Measurements from ENCODE around the gene APBA3.

DNA sequence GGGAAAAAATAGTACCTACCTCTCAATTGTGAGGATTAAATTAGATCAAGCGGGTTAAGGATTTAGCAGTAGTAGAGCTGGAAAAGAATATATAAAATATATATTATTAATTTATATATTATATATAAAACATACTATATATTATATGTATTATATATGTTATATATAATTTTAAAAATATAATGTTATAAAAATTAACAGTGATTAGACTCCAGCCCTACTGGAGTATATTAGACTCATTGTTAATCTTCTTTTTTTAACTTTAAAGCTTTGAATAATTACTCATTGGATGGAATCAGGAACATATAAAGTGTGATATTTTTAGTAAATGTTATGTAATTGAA lies 610 bp upstream of the APBA3 start:
- TF ChIP-seq, protein P1, sequence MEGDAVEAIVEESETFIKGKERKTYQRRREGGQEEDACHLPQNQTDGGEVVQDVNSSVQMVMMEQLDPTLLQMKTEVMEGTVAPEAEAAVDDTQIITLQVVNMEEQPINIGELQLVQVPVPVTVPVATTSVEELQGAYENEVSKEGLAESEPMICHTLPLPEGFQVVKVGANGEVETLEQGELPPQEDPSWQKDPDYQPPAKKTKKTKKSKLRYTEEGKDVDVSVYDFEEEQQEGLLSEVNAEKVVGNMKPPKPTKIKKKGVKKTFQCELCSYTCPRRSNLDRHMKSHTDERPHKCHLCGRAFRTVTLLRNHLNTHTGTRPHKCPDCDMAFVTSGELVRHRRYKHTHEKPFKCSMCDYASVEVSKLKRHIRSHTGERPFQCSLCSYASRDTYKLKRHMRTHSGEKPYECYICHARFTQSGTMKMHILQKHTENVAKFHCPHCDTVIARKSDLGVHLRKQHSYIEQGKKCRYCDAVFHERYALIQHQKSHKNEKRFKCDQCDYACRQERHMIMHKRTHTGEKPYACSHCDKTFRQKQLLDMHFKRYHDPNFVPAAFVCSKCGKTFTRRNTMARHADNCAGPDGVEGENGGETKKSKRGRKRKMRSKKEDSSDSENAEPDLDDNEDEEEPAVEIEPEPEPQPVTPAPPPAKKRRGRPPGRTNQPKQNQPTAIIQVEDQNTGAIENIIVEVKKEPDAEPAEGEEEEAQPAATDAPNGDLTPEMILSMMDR (optimal IDR thresholded peaks at IDR 0.05 in 1 of 3, IDR thresholded peaks at IDR 0.05 in 1 of 3, conservative IDR thresholded peaks at IDR 0.05 in 1 of 3; ENCODE audit: extremely low read depth in 1 of 3, insufficient read depth in 2 of 3, low read length in 3 of 3), result no peak
- no peak for TF ChIP-seq EZH2 (IDR thresholded peaks at IDR 0.05; ENCODE audit: low read length)
